ENCODE results near the gene LPAR3.

GRCh38 chr1:84773195-84773594 lies 119.8 kb downstream of the LPAR3 start:
- no peak for TF ChIP-seq EZH2 (IDR thresholded peaks at IDR 0.05; ENCODE audit: insufficient read depth, poor library complexity, severe bottlenecking)
- no peak for TF ChIP-seq EZH2phosphoT487 (IDR thresholded peaks at IDR 0.05; ENCODE audit: insufficient read depth, low read depth)
